ENCODE results near the gene DNAAF1.

- TF ChIP-seq POLR2AphosphoS5 (IDR thresholded peaks at IDR 0.05; ENCODE audit: low read depth, low read length) = no peak
- TF ChIP-seq, protein P1, sequence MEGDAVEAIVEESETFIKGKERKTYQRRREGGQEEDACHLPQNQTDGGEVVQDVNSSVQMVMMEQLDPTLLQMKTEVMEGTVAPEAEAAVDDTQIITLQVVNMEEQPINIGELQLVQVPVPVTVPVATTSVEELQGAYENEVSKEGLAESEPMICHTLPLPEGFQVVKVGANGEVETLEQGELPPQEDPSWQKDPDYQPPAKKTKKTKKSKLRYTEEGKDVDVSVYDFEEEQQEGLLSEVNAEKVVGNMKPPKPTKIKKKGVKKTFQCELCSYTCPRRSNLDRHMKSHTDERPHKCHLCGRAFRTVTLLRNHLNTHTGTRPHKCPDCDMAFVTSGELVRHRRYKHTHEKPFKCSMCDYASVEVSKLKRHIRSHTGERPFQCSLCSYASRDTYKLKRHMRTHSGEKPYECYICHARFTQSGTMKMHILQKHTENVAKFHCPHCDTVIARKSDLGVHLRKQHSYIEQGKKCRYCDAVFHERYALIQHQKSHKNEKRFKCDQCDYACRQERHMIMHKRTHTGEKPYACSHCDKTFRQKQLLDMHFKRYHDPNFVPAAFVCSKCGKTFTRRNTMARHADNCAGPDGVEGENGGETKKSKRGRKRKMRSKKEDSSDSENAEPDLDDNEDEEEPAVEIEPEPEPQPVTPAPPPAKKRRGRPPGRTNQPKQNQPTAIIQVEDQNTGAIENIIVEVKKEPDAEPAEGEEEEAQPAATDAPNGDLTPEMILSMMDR (IDR thresholded peaks at IDR 0.05; ENCODE audit: control extremely low read depth in 1 of 3, insufficient read depth in 1 of 3, low read depth in 1 of 3, low read length in 3 of 3) = no peak
- TF ChIP-seq EZH2 (IDR thresholded peaks at IDR 0.05; ENCODE audit: low read depth, low read length, severe bottlenecking) = no peak
These were observed 62.8 kb downstream of the DNAAF1 start for GRCh38 chr16:84207879-84208278.

Measured in H1 (cell line).